ENCODE data around the gene STUM.

GRCh38 chr1:226648421-226648820 is 99.9 kb downstream of the STUM start:
- no peak for TF ChIP-seq CTCF (conservative IDR thresholded peaks at IDR 0.05)
- no peak for TF ChIP-seq ZFX (IDR thresholded peaks at IDR 0.05)
